SK-N-DZ (cell line): ENCODE data around the gene TMEM147. TPM values are rescaled to one million over a fixed set of nuclear protein-coding genes. Genes with fewer than 3 reads are reported as not detected.

Source experiments
- DNase-seq: peaks from one replicate; pipeline ENCODE4 v3.0.0-alpha.2; 2015; ENCODE audit warnings: low spot score
- polyA plus RNA-seq, 2 experiments: library from polyadenylated mRNA; depleted of rRNA; stranded (reverse); fragments of >200 nt; gene quantifications; 2 replicates each; pipeline ENCODE4 v1.2.3, GENCODE V29; 2014

The TMEM147 gene
- 68.5 and 107 TPM in 2 replicates for polyA plus RNA-seq (2014; cell fraction: cytosol; rRNA removed)
- polyA plus RNA-seq (2014; cell fraction: nucleus; rRNA removed) = 81.5 and 92.3 TPM in 2 replicates

- peak; percentile 81 for DNase-seq
These were observed at the start of gene TMEM147 for GRCh38 chr19:35545001-35545854. TSS of gene TMEM147 (plus strand) at chr19:35545626. CDS start at chr19:35545740, 114 bp downstream.

GRCh38 chr19:35497406-35497805 is 48.0 kb upstream of the TMEM147 start:
- no peak for DNase-seq

- DNase-seq = no peak
These were observed 47.2 kb upstream of the TMEM147 start for GRCh38 chr19:35498220-35498619.

- DNase-seq = no peak
These were observed 46.4 kb upstream of the TMEM147 start for GRCh38 chr19:35498984-35499527.

GRCh38 chr19:35500611-35501010 is 44.8 kb upstream of the TMEM147 start:
- DNase-seq = no peak

- no peak for DNase-seq
These were observed 43.7 kb upstream of the TMEM147 start for GRCh38 chr19:35501684-35502083.

- no peak for DNase-seq
These were observed 42.7 kb upstream of the TMEM147 start for GRCh38 chr19:35502751-35503150.

- DNase-seq = no peak
These were observed 39.4 kb upstream of the TMEM147 start for GRCh38 chr19:35506011-35506410.

- no peak for DNase-seq
These were observed 37.9 kb upstream of the TMEM147 start for GRCh38 chr19:35507561-35507960.

GRCh38 chr19:35508129-35508528 is 37.3 kb upstream of the TMEM147 start:
- DNase-seq = no peak

GRCh38 chr19:35509018-35509652 is 36.3 kb upstream of the TMEM147 start:
- no peak for DNase-seq

- peak; percentile 37 for DNase-seq
These were observed 35.4 kb upstream of the TMEM147 start for GRCh38 chr19:35509861-35510625.

GRCh38 chr19:35510626-35510964 is 34.8 kb upstream of the TMEM147 start:
- no peak for DNase-seq

- no peak for DNase-seq
These were observed 34.1 kb upstream of the TMEM147 start for GRCh38 chr19:35511337-35511736.

- DNase-seq = no peak
These were observed 32.4 kb upstream of the TMEM147 start for GRCh38 chr19:35512831-35513627.

GRCh38 chr19:35513628-35514281 is 31.7 kb upstream of the TMEM147 start, which contains the start of gene DMKN:
TSS of gene DMKN (minus strand) at chr19:35513649. CDS start at chr19:35513475, 174 bp downstream.
- no peak for DNase-seq

- DNase-seq = no peak
These were observed 31.1 kb upstream of the TMEM147 start for GRCh38 chr19:35514282-35514809.

- DNase-seq = no peak
These were observed 29.1 kb upstream of the TMEM147 start for GRCh38 chr19:35516310-35516709.

GRCh38 chr19:35517342-35517741 is 28.1 kb upstream of the TMEM147 start:
- no peak for DNase-seq

- DNase-seq = no peak
These were observed 27.1 kb upstream of the TMEM147 start for GRCh38 chr19:35518313-35518712.
